Fibroblast of pulmonary artery (primary cell): ENCODE measurements around the gene TBATA.

ENCODE experiments used
- DNase-seq: peaks from one replicate; pipeline ENCODE4 v3.0.0-alpha.2; 2010; ENCODE audit warnings: low read depth
- H3K4me3 ChIP-seq: replicated peaks from 2 replicates; pipeline ENCODE4 v1.5.1; 2011; ENCODE audit warnings: low read depth, mild to moderate bottlenecking, control low read depth, low read length, moderate library complexity
- CTCF ChIP-seq: IDR thresholded peaks from 2 replicates; pipeline ENCODE4 v1.5.1; 2011; ENCODE audit warnings: mild to moderate bottlenecking, control low read depth, low read length, inconsistent platforms; ENCODE audit errors: missing control alignments

Gene TBATA

GRCh38 chr10:70738761-70739121 lies 46.4 kb downstream of the TBATA start:
- no peak for TF ChIP-seq CTCF

GRCh38 chr10:70738006-70738760 lies 47.0 kb downstream of the TBATA start:
- DNase-seq: no peak
- TF ChIP-seq CTCF: no peak
- H3K4me3 ChIP-seq: no peak overlapping the region

More at GRCh38 chr10:70738761-70739121, 46.4 kb downstream of the TBATA start:
- no peak for DNase-seq
- H3K4me3 ChIP-seq: no peak overlapping the region

- no peak for TF ChIP-seq CTCF
- H3K4me3 ChIP-seq: no peak overlapping the region
- DNase-seq: no peak
These were observed 47.9 kb downstream of the TBATA start for GRCh38 chr10:70737250-70737649.

- no peak for DNase-seq
- H3K4me3 ChIP-seq: no peak overlapping the region
- TF ChIP-seq CTCF: no peak
These were observed 48.7 kb downstream of the TBATA start for GRCh38 chr10:70736525-70736924.

- no peak for DNase-seq
- no peak overlapping the region for H3K4me3 ChIP-seq
- TF ChIP-seq CTCF: no peak
These were observed 50.0 kb downstream of the TBATA start for GRCh38 chr10:70735161-70735560.

- DNase-seq: no peak
- H3K4me3 ChIP-seq: no peak overlapping the region
- no peak for TF ChIP-seq CTCF
These were observed 52.1 kb downstream of the TBATA start for GRCh38 chr10:70733051-70733450.

GRCh38 chr10:70732569-70732968 lies 52.6 kb downstream of the TBATA start:
- TF ChIP-seq CTCF: no peak
- no peak for DNase-seq
- no peak overlapping the region for H3K4me3 ChIP-seq
